SJCRH30 (cell line): ENCODE measurements around the gene MOB3B. TPM values are rescaled to one million over a fixed set of nuclear protein-coding genes. Genes with fewer than 3 reads are reported as not detected.

ENCODE experiments used
- DNase-seq, 2 experiments: peaks; one replicate each; pipeline ENCODE4 v3.0.0-alpha.2; 2015 to 2020
- H3K27ac ChIP-seq: fragments of 250-450 bp; sonication (Bioruptor Pico); 2 replicates; pipeline ENCODE4 v1.5.1; 2020; ENCODE audit warnings: mild to moderate bottlenecking, moderate library complexity
- H3K27me3 ChIP-seq: fragments of 250-450 bp; sonication (Bioruptor Pico); 2 replicates; pipeline ENCODE4 v1.5.1; 2020; ENCODE audit warnings: mild to moderate bottlenecking, moderate library complexity
- H3K36me3 ChIP-seq: fragments of 250-450 bp; sonication (Bioruptor Pico); 2 replicates; pipeline ENCODE4 v1.5.1; 2020; ENCODE audit warnings: mild to moderate bottlenecking, moderate library complexity
- H3K4me1 ChIP-seq: fragments of 250-450 bp; sonication (Bioruptor Pico); 2 replicates; pipeline ENCODE4 v1.5.1; 2020; ENCODE audit warnings: mild to moderate bottlenecking, moderate library complexity
- H3K4me3 ChIP-seq: fragments of 250-450 bp; sonication (Bioruptor Pico); 2 replicates; pipeline ENCODE4 v1.5.1; 2020; ENCODE audit warnings: mild to moderate bottlenecking, moderate library complexity
- H3K9me3 ChIP-seq: fragments of 250-450 bp; sonication (Bioruptor Pico); replicated peaks from 2 replicates; pipeline ENCODE4 v1.5.1; 2020; ENCODE audit warnings: mild to moderate bottlenecking, moderate library complexity
- total RNA-seq: library from RNA; depleted of rRNA; stranded (reverse); fragments of >200 nt; shearing (Covaris generic); gene quantifications from 2 replicates; pipeline ENCODE4 v1.2.3, GENCODE V29; 2014

MOB3B gene
- total RNA-seq, 1 experiment from 2014 or later = 0.34 TPM

DNA sequence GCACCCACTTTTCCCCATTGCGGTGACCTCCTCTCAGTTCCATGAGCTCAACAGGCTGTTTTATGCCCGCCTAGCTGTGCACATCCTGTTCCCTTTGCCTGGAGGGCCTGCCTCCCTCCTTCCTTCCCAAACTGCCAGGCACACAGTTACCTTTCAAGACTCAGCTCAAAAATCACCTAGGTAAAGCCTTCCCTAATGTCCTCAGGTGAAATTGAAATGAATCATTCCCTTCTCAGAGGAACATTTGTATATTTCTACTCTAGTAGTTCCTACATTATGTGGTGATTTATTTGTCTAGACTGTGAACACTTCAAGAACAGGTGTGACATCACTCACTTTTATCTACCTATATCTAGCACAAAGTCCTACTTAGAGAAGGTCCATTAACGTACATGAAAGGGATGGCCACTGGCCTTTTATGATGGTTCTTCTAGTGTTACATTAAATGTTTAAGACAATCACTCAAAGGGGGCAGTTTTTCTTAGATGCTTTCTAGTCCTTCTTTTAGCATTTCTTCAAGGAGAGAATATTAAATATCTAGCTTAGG is 129.2 kb downstream of the MOB3B start:
- H3K27ac ChIP-seq = no peak overlapping the region
- H3K9me3 ChIP-seq = no peaks in the 10 kb centered on the region
- no peaks in the 10 kb centered on the region for H3K4me1 ChIP-seq
- no peak for DNase-seq
- H3K27me3 ChIP-seq = no peaks in the 10 kb centered on the region
- no peak overlapping the region for H3K4me3 ChIP-seq
- no peaks in the 10 kb centered on the region for H3K36me3 ChIP-seq

DNA sequence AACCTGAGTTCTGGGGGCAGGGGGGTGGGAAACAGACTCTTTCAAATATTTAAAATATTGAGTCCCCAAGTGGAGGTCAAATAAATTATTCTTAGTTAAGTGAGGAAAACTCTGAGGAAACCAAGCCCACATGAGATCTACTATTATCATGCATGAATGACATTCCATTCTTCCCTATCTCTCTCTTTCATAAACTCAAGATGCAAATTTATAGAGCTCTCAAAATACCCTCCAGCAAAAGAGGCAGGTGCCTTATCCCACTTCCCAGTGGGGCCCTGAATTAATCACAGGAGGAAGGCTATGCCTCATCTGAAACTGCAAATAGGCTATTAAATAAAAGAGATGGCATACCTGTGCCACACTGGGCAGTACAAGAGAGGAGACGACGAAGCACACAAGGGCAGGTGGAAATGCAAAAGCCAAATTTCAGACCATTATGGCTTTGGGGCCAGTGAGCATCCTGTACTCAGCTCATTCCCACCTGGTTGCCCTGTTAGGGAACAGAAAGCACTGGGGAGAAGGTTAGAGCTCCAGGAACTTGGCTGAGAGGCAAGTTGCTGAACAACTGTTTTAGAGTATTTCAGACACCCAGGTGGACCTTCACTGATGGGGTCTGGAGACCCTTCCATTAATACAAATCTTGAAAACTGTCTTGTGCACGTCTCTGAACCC is 130.5 kb downstream of the MOB3B start:
- H3K36me3 ChIP-seq = no peaks in the 10 kb centered on the region
- no peaks in the 10 kb centered on the region for H3K9me3 ChIP-seq
- no peaks in the 10 kb centered on the region for H3K4me1 ChIP-seq
- no peak overlapping the region for H3K27ac ChIP-seq
- DNase-seq = no peak
- H3K27me3 ChIP-seq = no peaks in the 10 kb centered on the region
- no peak overlapping the region for H3K4me3 ChIP-seq

DNA sequence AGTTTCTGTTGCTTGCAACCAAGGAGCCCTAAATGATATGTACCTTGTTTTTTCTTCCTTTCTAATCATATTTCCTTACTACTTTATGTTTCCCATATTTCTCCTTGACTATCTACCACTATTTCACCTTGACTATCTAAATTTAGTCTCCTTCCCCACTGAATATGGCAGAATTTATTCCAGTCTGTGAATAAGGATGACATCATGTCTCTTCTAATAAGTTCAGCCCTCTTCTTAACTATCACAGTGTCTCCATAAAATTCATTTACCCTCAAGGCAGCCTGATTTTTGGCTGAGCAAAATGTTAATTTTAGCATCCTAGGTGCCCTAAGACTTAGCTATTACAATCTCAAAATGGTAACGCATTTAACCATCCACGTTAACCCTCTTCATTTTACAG is 133.1 kb downstream of the MOB3B start:
- no peaks in the 10 kb centered on the region for H3K27me3 ChIP-seq
- DNase-seq = no peak
- H3K9me3 ChIP-seq = no peaks in the 10 kb centered on the region
- H3K4me3 ChIP-seq = no peak overlapping the region
- H3K4me1 ChIP-seq = no peaks in the 10 kb centered on the region
- H3K27ac ChIP-seq = no peak overlapping the region
- no peaks in the 10 kb centered on the region for H3K36me3 ChIP-seq

DNA sequence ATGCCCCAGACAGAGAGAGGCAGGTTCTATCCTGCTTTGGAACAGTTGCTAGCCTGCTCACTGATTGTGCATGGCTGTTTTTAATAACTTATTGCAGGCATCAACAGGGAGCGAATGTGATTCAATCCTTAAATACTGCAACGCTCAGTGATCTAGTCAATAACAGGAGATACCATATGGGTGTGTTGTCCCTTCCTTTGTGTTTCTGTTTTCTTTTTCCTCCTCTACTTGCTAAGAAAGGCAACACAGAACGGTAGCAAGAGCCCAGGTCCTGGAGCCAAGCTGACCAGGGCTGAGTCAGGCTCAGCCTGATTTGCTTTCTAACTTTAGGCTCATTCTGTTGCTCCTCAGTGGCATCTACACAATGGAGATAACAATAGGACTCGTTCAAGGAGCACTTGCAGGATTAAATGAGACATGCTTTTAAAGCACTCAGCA is 134.1 kb downstream of the MOB3B start:
- Histone ChIP-seq H3K27me3 (no peaks in the 10 kb centered on the region), H3K27ac (no peak overlapping the region), H3K9me3 (no peaks in the 10 kb centered on the region), H3K4me3 (no peak overlapping the region), H3K4me1 (no peaks in the 10 kb centered on the region), H3K36me3 (no peaks in the 10 kb centered on the region)
- no peak for DNase-seq

GRCh38 chr9:27394826-27395201 is 134.8 kb downstream of the MOB3B start:
- Histone ChIP-seq H3K4me1 (no peaks in the 10 kb centered on the region), H3K9me3 (no peaks in the 10 kb centered on the region), H3K36me3 (no peaks in the 10 kb centered on the region), H3K27me3 (no peaks in the 10 kb centered on the region), H3K27ac (no peak overlapping the region), H3K4me3 (no peak overlapping the region)
- DNase-seq = no peak

DNA sequence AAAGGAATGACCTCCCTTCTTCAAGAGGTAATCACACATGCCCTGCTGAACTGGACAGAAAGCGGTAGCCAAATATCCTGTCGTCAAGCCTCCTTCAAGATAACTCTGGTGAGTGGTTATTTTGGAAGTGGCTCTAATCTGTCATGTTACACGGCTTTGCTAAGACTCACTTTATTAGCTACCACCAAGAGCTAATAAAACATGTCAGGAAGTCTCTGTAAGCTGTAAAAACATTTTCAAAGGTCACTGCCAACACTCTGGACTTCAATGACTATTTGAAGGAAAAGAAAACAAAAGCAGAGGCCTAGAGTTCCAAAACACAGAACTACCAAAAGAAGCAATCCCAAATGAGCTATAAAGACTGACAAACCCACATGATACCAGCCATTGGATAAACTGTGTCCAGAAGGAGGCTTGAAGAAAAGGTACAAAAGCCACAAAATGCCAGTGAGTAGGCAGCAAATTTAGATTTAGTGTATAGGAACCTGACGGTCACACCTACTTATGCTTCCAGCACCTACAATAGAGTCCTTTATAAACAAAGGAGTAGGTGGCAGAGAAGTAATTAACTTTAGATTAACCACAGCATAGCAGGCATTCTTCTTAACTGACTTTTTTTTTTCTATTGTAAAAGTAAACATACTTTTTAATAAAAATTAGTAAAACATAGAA is 135.3 kb downstream of the MOB3B start:
- no peak overlapping the region for H3K27ac ChIP-seq
- no peak for DNase-seq
- H3K4me3 ChIP-seq = no peak overlapping the region
- no peaks in the 10 kb centered on the region for H3K4me1 ChIP-seq
- H3K9me3 ChIP-seq = no peaks in the 10 kb centered on the region
- no peaks in the 10 kb centered on the region for H3K27me3 ChIP-seq
- no peaks in the 10 kb centered on the region for H3K36me3 ChIP-seq

GRCh38 chr9:27393054-27393846 is 136.4 kb downstream of the MOB3B start:
- Histone ChIP-seq H3K27me3 (no peaks in the 10 kb centered on the region), H3K36me3 (no peaks in the 10 kb centered on the region), H3K4me1 (no peaks in the 10 kb centered on the region), H3K27ac (no peak overlapping the region), H3K4me3 (no peak overlapping the region), H3K9me3 (no peaks in the 10 kb centered on the region)
- no peak for DNase-seq

GRCh38 chr9:27392451-27392850 is 137.2 kb downstream of the MOB3B start:
- DNase-seq = no peak
- Histone ChIP-seq H3K9me3 (no peaks in the 10 kb centered on the region), H3K27ac (no peak overlapping the region), H3K27me3 (no peaks in the 10 kb centered on the region), H3K36me3 (no peaks in the 10 kb centered on the region), H3K4me1 (no peaks in the 10 kb centered on the region), H3K4me3 (no peak overlapping the region)

DNA sequence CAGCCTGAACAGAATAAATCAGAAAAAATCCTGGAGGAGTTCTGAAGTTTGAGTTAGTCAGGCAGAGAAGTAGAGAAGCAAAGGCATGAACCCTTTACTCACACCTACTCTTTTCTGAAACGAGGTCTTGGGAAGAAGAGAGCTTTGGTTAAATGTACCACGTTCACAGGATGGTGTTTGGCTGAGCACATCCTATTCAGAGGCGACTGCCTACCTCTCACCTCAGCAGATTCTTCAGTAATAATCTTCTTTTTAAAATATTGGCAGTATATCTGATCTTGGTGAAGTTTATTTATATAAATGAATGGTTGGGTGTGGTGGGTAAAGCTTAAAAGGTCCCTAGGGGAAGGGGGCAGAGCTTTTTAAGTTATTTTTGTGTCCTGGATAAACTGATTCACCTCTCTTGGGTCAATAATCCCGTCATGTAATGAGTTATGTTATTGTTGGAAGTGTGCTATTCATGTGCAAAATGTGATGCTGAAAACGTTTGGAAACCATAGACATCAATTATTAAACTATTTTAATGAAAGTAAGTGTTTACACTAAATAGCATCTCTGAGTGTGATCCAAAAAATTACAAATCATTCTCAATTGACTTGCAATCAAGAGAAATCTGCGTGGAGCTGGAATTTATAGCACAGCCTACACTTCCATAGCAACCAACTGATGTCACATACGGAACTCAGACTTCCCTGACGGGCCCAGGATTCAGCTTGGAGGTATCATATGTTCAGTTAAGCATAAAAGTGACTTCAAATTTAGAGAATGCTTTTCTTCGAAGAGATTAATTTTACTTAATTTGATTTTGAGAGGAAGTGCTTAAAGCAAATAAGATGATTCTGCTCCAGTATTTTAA is 138.3 kb downstream of the MOB3B start:
- H3K36me3 ChIP-seq = no peaks in the 10 kb centered on the region
- H3K27me3 ChIP-seq = no peaks in the 10 kb centered on the region
- H3K9me3 ChIP-seq = no peaks in the 10 kb centered on the region
- no peak overlapping the region for H3K4me3 ChIP-seq
- H3K27ac ChIP-seq = no peak overlapping the region
- H3K4me1 ChIP-seq = no peaks in the 10 kb centered on the region
- DNase-seq = no peak

DNA sequence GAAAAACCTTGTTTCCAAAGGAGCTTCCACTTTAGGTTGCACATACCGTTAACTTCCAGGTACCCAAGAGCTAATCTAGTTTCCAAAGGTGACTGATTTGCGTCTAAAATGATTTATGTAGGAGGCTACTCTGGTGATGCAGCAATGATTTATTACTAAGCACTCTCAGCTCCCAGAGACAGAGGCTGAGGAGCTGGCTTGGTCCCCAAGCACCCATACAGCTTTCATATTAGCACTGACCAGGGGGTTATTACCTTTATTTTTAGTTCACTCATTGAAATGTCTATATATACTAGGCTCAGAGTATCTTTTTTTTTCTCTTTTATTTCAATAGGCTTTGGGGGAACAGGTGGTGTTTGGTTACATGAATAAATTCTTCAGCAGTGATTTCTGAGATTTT is 141.5 kb downstream of the MOB3B start:
- no peak for DNase-seq
- no peaks in the 10 kb centered on the region for H3K4me1 ChIP-seq
- H3K9me3 ChIP-seq = no peaks in the 10 kb centered on the region
- H3K27ac ChIP-seq = no peak overlapping the region
- H3K36me3 ChIP-seq = no peaks in the 10 kb centered on the region
- no peak overlapping the region for H3K4me3 ChIP-seq
- H3K27me3 ChIP-seq = no peaks in the 10 kb centered on the region

DNA sequence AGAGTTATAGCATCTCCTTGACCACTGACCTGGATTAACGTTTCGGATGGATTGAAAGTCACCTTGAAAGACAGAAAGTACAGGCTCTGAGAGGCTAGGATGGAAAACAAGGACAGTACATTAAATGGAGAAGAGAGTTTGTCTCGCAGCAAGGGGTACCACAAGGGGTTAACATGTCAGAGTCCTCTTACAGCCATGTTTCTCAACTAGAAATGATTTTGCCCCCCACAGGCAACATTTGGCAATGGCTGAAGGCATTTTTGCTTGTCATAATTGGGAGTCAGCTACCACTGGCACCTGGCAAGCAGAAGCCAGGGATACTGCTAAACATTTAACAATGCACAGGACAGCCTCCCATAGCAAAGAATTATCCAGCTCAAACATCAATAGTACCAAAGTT is 141.9 kb downstream of the MOB3B start:
- H3K4me1 ChIP-seq = no peaks in the 10 kb centered on the region
- no peaks in the 10 kb centered on the region for H3K36me3 ChIP-seq
- H3K4me3 ChIP-seq = no peak overlapping the region
- H3K27me3 ChIP-seq = no peaks in the 10 kb centered on the region
- H3K9me3 ChIP-seq = no peaks in the 10 kb centered on the region
- no peak overlapping the region for H3K27ac ChIP-seq
- no peak for DNase-seq

GRCh38 chr9:27386571-27387091 is 143.0 kb downstream of the MOB3B start:
- DNase-seq = no peak
- no peaks in the 10 kb centered on the region for H3K27me3 ChIP-seq
- no peak overlapping the region for H3K4me3 ChIP-seq
- no peaks in the 10 kb centered on the region for H3K4me1 ChIP-seq
- H3K36me3 ChIP-seq = no peaks in the 10 kb centered on the region
- no peaks in the 10 kb centered on the region for H3K9me3 ChIP-seq
- H3K27ac ChIP-seq = no peak overlapping the region

DNA sequence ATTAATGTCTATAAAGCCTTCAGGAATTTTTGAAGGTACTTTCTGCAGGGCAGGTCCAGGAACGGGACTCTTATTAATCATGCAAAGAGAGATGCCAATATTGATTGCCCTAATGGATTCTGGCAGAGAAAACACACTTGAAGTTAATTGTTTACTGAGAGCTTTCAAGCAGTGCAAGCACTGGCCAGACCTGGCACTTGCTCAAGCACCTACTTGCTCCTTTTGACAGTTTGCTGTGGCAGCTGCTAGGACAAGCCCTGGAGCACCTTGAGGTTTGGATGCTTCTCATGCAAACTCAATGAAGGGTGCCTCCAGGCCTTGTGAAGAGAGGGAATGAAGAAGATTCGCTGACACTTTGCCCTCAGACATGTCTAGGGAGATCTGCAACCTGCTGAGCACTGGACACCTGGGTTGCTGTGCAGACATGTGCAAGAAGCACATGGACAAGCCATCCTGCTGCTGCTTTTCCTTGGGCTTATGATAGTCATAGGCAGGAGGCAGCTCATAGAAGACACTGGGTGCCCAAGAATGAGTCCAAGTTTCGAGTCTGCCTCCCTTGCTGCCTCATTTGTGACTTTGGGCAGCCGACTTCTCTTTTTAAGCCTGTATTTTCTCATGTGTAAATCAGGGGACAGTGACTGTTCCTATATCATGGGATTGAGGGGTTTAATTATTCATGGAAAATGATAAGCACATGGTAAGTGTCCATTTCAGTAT is 143.8 kb downstream of the MOB3B start:
- no peaks in the 10 kb centered on the region for H3K36me3 ChIP-seq
- no peaks in the 10 kb centered on the region for H3K9me3 ChIP-seq
- DNase-seq = no peak
- H3K27me3 ChIP-seq = no peaks in the 10 kb centered on the region
- H3K4me1 ChIP-seq = no peaks in the 10 kb centered on the region
- H3K27ac ChIP-seq = no peak overlapping the region
- no peak overlapping the region for H3K4me3 ChIP-seq
